ENCODE measurements around the gene DDX55. TPM values are rescaled to one million over a fixed set of nuclear protein-coding genes. Genes with fewer than 3 reads are reported as not detected.

The DDX55 gene
- total and polyA plus RNA-seq, 9 donors = 12.0 to 26.6 (median 18.3) TPM

- intact Hi-C loops (cut with DNase I) = loop anchor here in 1 of 4 donors (10.0 kb wide), 1 partner anchor 343 kb away; no protein-coding TSS in a partner anchor
- 61 to 74% (median 65%) methylated on average over 4 of the region's 4 CpGs for WGBS, 3 donors
- H3K36me3 ChIP-seq = no peaks in the 10 kb centered on the region
These were observed 5.9 kb downstream of the DDX55 start for GRCh38 chr12:123607756-123608155.

GRCh38 chr12:123608182-123608581 is 6.3 kb downstream of the DDX55 start:
- intact Hi-C loops (cut with DNase I) = loop anchor here in 1 of 4 donors (10.0 kb wide), 1 partner anchor 343 kb away; no protein-coding TSS in a partner anchor
- WGBS, 3 donors = 85 to 90% (median 85%) methylated on average over 8 of the region's 8 CpGs
- no peak for TF ChIP-seq POLR2A (IDR thresholded peaks at IDR 0.05)
- TF ChIP-seq, protein P1, sequence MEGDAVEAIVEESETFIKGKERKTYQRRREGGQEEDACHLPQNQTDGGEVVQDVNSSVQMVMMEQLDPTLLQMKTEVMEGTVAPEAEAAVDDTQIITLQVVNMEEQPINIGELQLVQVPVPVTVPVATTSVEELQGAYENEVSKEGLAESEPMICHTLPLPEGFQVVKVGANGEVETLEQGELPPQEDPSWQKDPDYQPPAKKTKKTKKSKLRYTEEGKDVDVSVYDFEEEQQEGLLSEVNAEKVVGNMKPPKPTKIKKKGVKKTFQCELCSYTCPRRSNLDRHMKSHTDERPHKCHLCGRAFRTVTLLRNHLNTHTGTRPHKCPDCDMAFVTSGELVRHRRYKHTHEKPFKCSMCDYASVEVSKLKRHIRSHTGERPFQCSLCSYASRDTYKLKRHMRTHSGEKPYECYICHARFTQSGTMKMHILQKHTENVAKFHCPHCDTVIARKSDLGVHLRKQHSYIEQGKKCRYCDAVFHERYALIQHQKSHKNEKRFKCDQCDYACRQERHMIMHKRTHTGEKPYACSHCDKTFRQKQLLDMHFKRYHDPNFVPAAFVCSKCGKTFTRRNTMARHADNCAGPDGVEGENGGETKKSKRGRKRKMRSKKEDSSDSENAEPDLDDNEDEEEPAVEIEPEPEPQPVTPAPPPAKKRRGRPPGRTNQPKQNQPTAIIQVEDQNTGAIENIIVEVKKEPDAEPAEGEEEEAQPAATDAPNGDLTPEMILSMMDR (IDR thresholded peaks at IDR 0.05) = no peak
- TF ChIP-seq EP300 (IDR thresholded peaks at IDR 0.05) = no peak
- Histone ChIP-seq H3K27ac (no peak overlapping the region), H3K36me3 (no peaks in the 10 kb centered on the region), H3K4me3 (no peak overlapping the region), H3K4me1 (ENCODE audit: insufficient read depth) (no peaks in the 10 kb centered on the region), H3K27me3 (no peaks in the 10 kb centered on the region), H3K9me3 (no peaks in the 10 kb centered on the region)
- DNase-seq = no peak

More at GRCh38 chr12:123607756-123608155, 5.9 kb downstream of the DDX55 start:
- Histone ChIP-seq H3K27me3 (no peaks in the 10 kb centered on the region), H3K9me3 (no peaks in the 10 kb centered on the region), H3K27ac (no peak overlapping the region), H3K4me1 (ENCODE audit: insufficient read depth) (peaks cover 3% of the 10 kb centered on the region), H3K4me3 (no peak overlapping the region)
- DNase-seq = no peak
- TF ChIP-seq, protein P1 (IDR thresholded peaks at IDR 0.05) = no peak
- no peak for TF ChIP-seq EP300 (IDR thresholded peaks at IDR 0.05)

DNA sequence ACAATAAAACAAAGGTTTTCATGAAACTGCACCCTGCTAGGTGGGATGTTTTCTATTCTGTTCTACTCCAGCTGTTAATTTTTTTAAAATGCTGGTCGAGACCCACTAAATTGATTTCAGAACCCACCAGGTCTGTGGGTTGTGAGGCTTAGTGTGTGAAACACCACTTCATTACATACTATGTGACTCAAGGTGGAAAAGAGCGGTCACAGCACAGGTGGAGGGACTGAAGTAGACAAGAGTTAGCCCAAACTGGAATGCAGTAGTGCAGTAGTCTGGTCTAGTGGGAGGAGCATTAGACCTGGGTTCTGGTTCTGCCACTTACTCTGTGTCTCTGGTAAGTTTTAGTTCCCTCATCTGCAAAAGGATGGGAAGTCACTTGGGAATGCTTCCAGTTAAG is 12.2 kb downstream of the DDX55 start:
- intact Hi-C loops (cut with DNase I) = no loop called here

DNA sequence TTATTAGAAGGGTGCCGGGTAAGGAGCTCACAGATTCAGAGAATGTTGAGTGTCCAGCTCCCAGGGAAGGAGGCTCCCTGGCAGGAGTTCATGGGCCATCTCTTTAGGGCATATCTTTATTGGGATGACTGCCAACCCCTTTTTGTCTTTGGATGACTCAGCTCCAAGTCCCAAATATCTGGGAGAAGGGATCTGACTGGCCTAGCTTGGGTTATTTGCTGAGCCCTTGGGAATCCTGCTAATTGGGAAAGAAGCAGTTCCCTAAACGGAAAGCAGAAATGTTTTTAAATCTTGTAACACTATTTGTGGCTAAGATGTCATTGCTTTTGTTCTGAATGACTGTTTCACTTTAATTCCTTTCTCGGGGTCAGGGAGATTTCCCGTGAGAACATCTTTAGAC is 12.6 kb downstream of the DDX55 start:
- Histone ChIP-seq H3K9me3 (no peaks in the 10 kb centered on the region), H3K36me3 (no peaks in the 10 kb centered on the region), H3K4me3 (no peak overlapping the region), H3K4me1 (ENCODE audit: insufficient read depth) (no peaks in the 10 kb centered on the region), H3K27ac (no peak overlapping the region), H3K27me3 (no peaks in the 10 kb centered on the region)
- intact Hi-C loops (cut with DNase I) = no loop called here
- WGBS, 3 donors = 20 to 38% (median 26%) methylated on average over 4 of the region's 4 CpGs
- TF ChIP-seq EP300 (IDR thresholded peaks at IDR 0.05) = no peak
- TF ChIP-seq, protein P1 (IDR thresholded peaks at IDR 0.05) = no peak
- TF ChIP-seq POLR2A (IDR thresholded peaks at IDR 0.05) = no peak
- peak in 1 of 5 donors; percentile 27 for DNase-seq

More for the DNA sequence above, 12.2 kb downstream of the DDX55 start:
- Histone ChIP-seq H3K9me3 (no peaks in the 10 kb centered on the region), H3K36me3 (no peaks in the 10 kb centered on the region), H3K27ac (no peak overlapping the region), H3K27me3 (no peaks in the 10 kb centered on the region), H3K4me1 (ENCODE audit: insufficient read depth) (no peaks in the 10 kb centered on the region), H3K4me3 (no peak overlapping the region)
- DNase-seq = no peak
- WGBS, 3 donors = 90 to 95% (median 93%) methylated on average over 2 of the region's 2 CpGs
- TF ChIP-seq, protein P1 (IDR thresholded peaks at IDR 0.05) = no peak
- no peak for TF ChIP-seq EP300 (IDR thresholded peaks at IDR 0.05)
- no peak for TF ChIP-seq POLR2A (IDR thresholded peaks at IDR 0.05)
